HG03280 (cell line): ENCODE results near the gene GPR89A.
"Not testable (repeated sequence)": the region's sequence is repeated elsewhere in the genome, so short reads cannot be mapped to it uniquely, and the experiment has no call there.

Experiments used
- ATAC-seq: cut with Tn5 transposase; IDR thresholded peaks from one replicate; pipeline ENCODE4 v1.9.1; 2021; ENCODE audit warnings: mild to moderate bottlenecking, moderate library complexity; ENCODE audit not compliant: unreplicated experiment

Gene GPR89A

GRCh38 chr1:145684858-145685257, 77.1 kb downstream of the GPR89A start:
- ATAC-seq = not testable (repeated sequence)

- ATAC-seq = not testable (repeated sequence)
These were observed 78.3 kb downstream of the GPR89A start for GRCh38 chr1:145686078-145686477.

- ATAC-seq = no peak
These were observed 80.5 kb downstream of the GPR89A start for GRCh38 chr1:145688328-145688727.

GRCh38 chr1:145688924-145689323, 81.1 kb downstream of the GPR89A start:
- no peak for ATAC-seq

- no peak for ATAC-seq
These were observed 82.1 kb downstream of the GPR89A start for GRCh38 chr1:145689922-145690321.

GRCh38 chr1:145690587-145691558, 83.1 kb downstream of the GPR89A start:
- ATAC-seq = no peak

- ATAC-seq = no peak
These were observed 85.1 kb downstream of the GPR89A start for GRCh38 chr1:145692785-145693443.

- ATAC-seq = no peak
These were observed 88.2 kb downstream of the GPR89A start for GRCh38 chr1:145695821-145696629.

GRCh38 chr1:145696630-145696960, 88.8 kb downstream of the GPR89A start:
- ATAC-seq = no peak

GRCh38 chr1:145701306-145701862, 93.6 kb downstream of the GPR89A start:
- ATAC-seq = no peak

- no peak for ATAC-seq
These were observed 94.3 kb downstream of the GPR89A start for GRCh38 chr1:145702052-145702451.

- no peak for ATAC-seq
These were observed 95.0 kb downstream of the GPR89A start for GRCh38 chr1:145702826-145703225.

GRCh38 chr1:145705622-145706021, 97.8 kb downstream of the GPR89A start:
- no peak for ATAC-seq

GRCh38 chr1:145706086-145706664, 98.4 kb downstream of the GPR89A start:
- ATAC-seq = no peak

GRCh38 chr1:145707183-145707867, 99.5 kb downstream of the GPR89A start, which contains the start of gene PDZK1:
Gene PDZK1, minus strand, starts transcription at chr1:145707368. Its CDS starts 19,347 bp downstream, at chr1:145688021.
- ATAC-seq = no peak

GRCh38 chr1:145708063-145708462, 100.3 kb downstream of the GPR89A start:
- ATAC-seq = no peak

GRCh38 chr1:145710291-145711027, 102.7 kb downstream of the GPR89A start:
- ATAC-seq = no peak

GRCh38 chr1:145711213-145711651, 103.4 kb downstream of the GPR89A start:
- no peak for ATAC-seq

- no peak for ATAC-seq
These were observed 106.8 kb downstream of the GPR89A start for GRCh38 chr1:145714524-145715111.
